HCT116 (cell line): ENCODE data around the gene SCFD1. TPM values are rescaled to one million over a fixed set of nuclear protein-coding genes. Genes with fewer than 3 reads are reported as not detected.

Source experiments
- ATAC-seq: fragments of 200-7000 bp; cut with Tn5 transposase; 2 replicates; pipeline ENCODE4 v1.9.1; 2020; ENCODE audit warnings: mild to moderate bottlenecking, moderate library complexity
- BruUV-seq: library from RNA; stranded (reverse); fragments of 400-500 nt; replicated peaks from 2 replicates; lab custom pipeline; 2021; lab: Mats Ljungman, UMichigan
- CTCF ChIA-PET: fragments of 300-600 bp; sonication (Branson Sonifier 250); formaldehyde crosslinking; loops from one replicate; lab custom pipeline; 2021; ENCODE audit warnings: antibody characterized with exemption; lab: Charles Lee
- POLR2A ChIA-PET: fragments of 300-600, 350-600 bp; sonication (Branson Sonifier 250); formaldehyde crosslinking; loops from one replicate; lab custom pipeline; 2021; ENCODE audit warnings: antibody characterized with exemption; lab: Charles Lee
- RAD21 ChIA-PET, 2 experiments: fragments of 300-600 bp; sonication (Branson Sonifier 250); formaldehyde crosslinking; loops; one replicate each; lab custom pipeline; 2023; ENCODE audit warnings: low total read pairs in 2 of 2; ENCODE audit not compliant: uncharacterized antibody in 2 of 2, unreplicated experiment in 2 of 2, low non-redundant PET in 1 of 2; lab: Charles Lee
- DNase-seq: peaks from one replicate; pipeline ENCODE4 v3.0.0-alpha.2; 2010; ENCODE audit warnings: low read depth, low spot score
- H2AFZ ChIP-seq: fragments of 200-600 bp; shearing (Covaris generic), sonication (generic); 2 replicates; pipeline ENCODE4 v1.6.1; 2017; ENCODE audit warnings: low read depth, mixed run types, mixed read lengths, antibody characterized with exemption, low read length; ENCODE audit not compliant: poor library complexity, severe bottlenecking
- H3K27ac ChIP-seq: 2 replicates; pipeline ENCODE4 v1.5.1; 2012; ENCODE audit warnings: low read depth, low read length
- H3K27me3 ChIP-seq: fragments of 200-600 bp; sonication (generic); 2 replicates; pipeline ENCODE4 v1.6.1; 2016; ENCODE audit warnings: mixed run types, low read length, mixed read lengths; ENCODE audit not compliant: insufficient read depth
- H3K36me3 ChIP-seq, 2 experiments: fragments of 200-500 bp in 1 of 2; fragments of 200-600 bp in 1 of 2; sonication (Bioruptor generic) in 1 of 2; sonication (generic) in 1 of 2; 2 replicates each; pipeline versions ENCODE4 v1.5.1 to v1.6.1; 2014 to 2016; ENCODE audit warnings: low read length in 2 of 2, inconsistent platforms in 1 of 2, mixed read lengths in 1 of 2, mixed run types in 1 of 2; ENCODE audit not compliant: insufficient read depth in 2 of 2, control insufficient read depth in 1 of 2
- H3K4me1 ChIP-seq, 2 experiments: fragments of 200-600 bp in 1 of 2; sonication (generic) in 1 of 2; 2 replicates each; pipeline versions ENCODE4 v1.5.1 to v1.6.1; 2012 to 2017; ENCODE audit warnings: low read length in 2 of 2, inconsistent platforms in 1 of 2, mild to moderate bottlenecking in 1 of 2, mixed read lengths in 1 of 2, mixed run types in 1 of 2, moderate library complexity in 1 of 2; ENCODE audit not compliant: insufficient read depth in 2 of 2, control insufficient read depth in 1 of 2
- H3K4me2 ChIP-seq: fragments of 200-600 bp; sonication (generic); 2 replicates; pipeline ENCODE4 v1.6.1; 2017; ENCODE audit warnings: mixed run types, low read length, mixed read lengths
- H3K4me3 ChIP-seq, 2 experiments: fragments of 200-600 bp in 1 of 2; sonication (generic) in 1 of 2; replicated peaks in 1 of 2; 2 replicates each; pipeline ENCODE4 v1.5.1; 2011 to 2016; ENCODE audit warnings: low read length in 2 of 2, control low read depth in 1 of 2, low read depth in 1 of 2, mild to moderate bottlenecking in 1 of 2, mixed read lengths in 1 of 2, mixed run types in 1 of 2
- H3K79me2 ChIP-seq: fragments of 200-600 bp; sonication (generic); 2 replicates; pipeline ENCODE4 v1.6.1; 2017; ENCODE audit warnings: mild to moderate bottlenecking, mixed run types, low read length, moderate library complexity, mixed read lengths; ENCODE audit not compliant: insufficient read depth
- H3K9ac ChIP-seq: fragments of 200-600 bp; sonication (generic); 2 replicates; pipeline ENCODE4 v1.6.1; 2016; ENCODE audit warnings: low read length, mixed read lengths
- H3K9me2 ChIP-seq: fragments of 200-600 bp; sonication (generic), shearing (Covaris generic); 2 replicates; pipeline ENCODE4 v1.6.1; 2017; ENCODE audit warnings: mixed run types, mild to moderate bottlenecking, moderate library complexity; ENCODE audit not compliant: insufficient read depth
- H3K9me3 ChIP-seq, 2 experiments: fragments of 200-500 bp in 1 of 2; fragments of 200-600 bp in 1 of 2; sonication (Bioruptor generic) in 1 of 2; sonication (generic) in 1 of 2; 2 replicates each; pipeline ENCODE4 v1.6.1; 2014 to 2017; ENCODE audit warnings: low read length in 2 of 2, mixed read lengths in 2 of 2, inconsistent platforms in 1 of 2, low read depth in 1 of 2, mild to moderate bottlenecking in 1 of 2, mixed run types in 1 of 2, moderate library complexity in 1 of 2; ENCODE audit not compliant: control insufficient read depth in 1 of 2, insufficient read depth in 1 of 2
- H4K20me1 ChIP-seq: fragments of 200-600 bp; sonication (generic), shearing (Covaris generic); 2 replicates; pipeline ENCODE4 v1.6.1; 2017; ENCODE audit warnings: mixed run types, mild to moderate bottlenecking, moderate library complexity; ENCODE audit not compliant: insufficient read depth
- CBX3 ChIP-seq: IDR thresholded peaks from 2 replicates; pipeline ENCODE4 v1.6.1; 2012; ENCODE audit warnings: low read depth
- CEBPB ChIP-seq: IDR thresholded peaks from 2 replicates; pipeline ENCODE4 v1.6.1; 2012; ENCODE audit warnings: low read depth
- EGR1 ChIP-seq: IDR thresholded peaks from 2 replicates; pipeline ENCODE4 v1.6.1; 2012; ENCODE audit warnings: low read depth
- ELF1 ChIP-seq: IDR thresholded peaks from 2 replicates; pipeline ENCODE4 v1.6.1; 2012; ENCODE audit warnings: low read depth, borderline replicate concordance
- EZH2 ChIP-seq: fragments of 200-600 bp; sonication (generic); IDR thresholded peaks from 2 replicates; pipeline ENCODE4 v1.6.1; 2017; ENCODE audit warnings: antibody characterized with exemption, mixed run types
- FOSL1 ChIP-seq: IDR thresholded peaks from 2 replicates; pipeline ENCODE4 v1.6.1; 2012; ENCODE audit warnings: low read depth
- JUND ChIP-seq: IDR thresholded peaks from 2 replicates; pipeline ENCODE4 v1.6.1; 2012
- POLR2A ChIP-seq: IDR thresholded peaks from 2 replicates; pipeline ENCODE4 v1.7.0; 2011; ENCODE audit warnings: borderline replicate concordance; ENCODE audit not compliant: insufficient read depth, insufficient read length; ENCODE audit errors: extremely low read depth
- POLR2AphosphoS5 ChIP-seq: IDR thresholded peaks from 2 replicates; pipeline ENCODE4 v1.6.1; 2011; ENCODE audit warnings: mild to moderate bottlenecking, low read depth, low read length, moderate library complexity
- RAD21 ChIP-seq: IDR thresholded peaks from 2 replicates; pipeline ENCODE4 v1.6.1; 2012; ENCODE audit warnings: low read depth, mild to moderate bottlenecking
- SIN3A ChIP-seq: IDR thresholded peaks from 2 replicates; pipeline ENCODE4 v1.6.1; 2012; ENCODE audit warnings: low read depth
- SP1 ChIP-seq: IDR thresholded peaks from 2 replicates; pipeline ENCODE4 v1.6.1; 2012; ENCODE audit warnings: low read depth
- SRF ChIP-seq: IDR thresholded peaks from 2 replicates; pipeline ENCODE4 v1.6.1; 2012; ENCODE audit warnings: low read depth
- TCF7L2 ChIP-seq: IDR thresholded peaks from 2 replicates; pipeline ENCODE4 v1.7.0; 2011; ENCODE audit warnings: borderline replicate concordance, inconsistent platforms; ENCODE audit not compliant: insufficient read depth, insufficient read length; ENCODE audit errors: extremely low read depth
- ZFX ChIP-seq: fragments of 450-650 bp; IDR thresholded peaks from 2 replicates; pipeline ENCODE4 v1.6.1; 2017
- ZNF274 ChIP-seq: fragments of 200-500 bp; sonication (Bioruptor generic); IDR thresholded peaks from 2 replicates; pipeline ENCODE4 v1.6.1; 2014; ENCODE audit warnings: mild to moderate bottlenecking, low read depth, low read length, inconsistent platforms
- intact Hi-C: fragments of 100-400 bp; cut with micrococcal nuclease; formaldehyde crosslinking; loops from 2 replicates; pipeline ENCODE4 v1.10.0; 2022
- total RNA-seq: library from RNA; stranded (reverse); gene quantifications from one replicate; pipeline ENCODE4 v1.2.1, GENCODE V29; 2021; ENCODE audit not compliant: unreplicated experiment
- TF ChIP-seq, protein P1 (sequence below), 3 experiments: fragments of 200-600 bp in 1 of 3; sonication (generic) in 1 of 3; IDR thresholded peaks in 2 of 3; conservative IDR thresholded peaks in 1 of 3; 2 replicates each; pipeline ENCODE4 v1.5.1; 2012 to 2017; ENCODE audit warnings: low read depth in 2 of 3, low read length in 2 of 3, antibody characterized with exemption in 1 of 3, borderline replicate concordance in 1 of 3, control low read depth in 1 of 3, mild to moderate bottlenecking in 1 of 3, mixed read lengths in 1 of 3, mixed run types in 1 of 3, moderate library complexity in 1 of 3; ENCODE audit not compliant: insufficient read depth in 1 of 3
- TF ChIP-seq, protein P2 (sequence below): IDR thresholded peaks from 2 replicates; pipeline ENCODE4 v1.6.1; 2012; ENCODE audit warnings: low read depth
- TF ChIP-seq, protein P3 (sequence below): IDR thresholded peaks from 2 replicates; pipeline ENCODE4 v1.6.1; 2012
- TF ChIP-seq, protein P4 (sequence below): IDR thresholded peaks from 2 replicates; pipeline ENCODE4 v1.6.1; 2011; ENCODE audit warnings: mild to moderate bottlenecking, low read length, moderate library complexity; ENCODE audit not compliant: insufficient replicate concordance; ENCODE audit errors: extremely low read depth
- TF ChIP-seq, protein P5 (sequence below): IDR thresholded peaks from 2 replicates; pipeline ENCODE4 v1.6.1; 2012

Gene SCFD1
- total RNA-seq, 1 experiment from 2014 or later = 71.1 TPM

DNA sequence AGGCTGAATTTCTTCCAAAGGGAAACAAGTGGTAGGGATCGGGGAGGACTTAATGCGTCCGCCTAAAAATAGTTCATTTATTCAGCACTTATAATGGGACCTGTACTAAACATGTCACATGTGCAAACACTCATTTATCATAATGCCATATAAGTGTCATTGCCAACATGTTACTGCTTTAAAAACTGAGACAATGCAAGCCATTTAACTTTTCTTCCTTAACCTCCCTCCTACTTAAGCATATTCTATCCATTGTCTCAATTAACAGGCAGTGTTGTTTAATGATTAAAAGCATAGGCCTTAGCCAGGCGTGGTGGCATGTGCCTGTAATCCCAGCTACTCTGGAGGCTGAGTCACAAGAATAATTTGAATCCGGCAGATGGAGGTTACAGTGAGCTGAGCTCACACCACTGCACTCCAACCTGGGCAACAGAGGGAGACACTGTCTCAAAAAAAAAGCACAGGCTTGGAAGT is 13.5 kb upstream of the SCFD1 start:
- DNase-seq (no peak), ATAC-seq (peak; percentile 79)
- POLR2A ChIA-PET = interaction anchor here (1.3 kb wide), 1 partner anchor 13 kb away, joined by 3 read pairs; the partner anchor contains the start of gene SCFD1
- no TSS peak for BruUV-seq
- no peak overlapping the region for H3K9ac ChIP-seq
- CTCF ChIA-PET = interaction anchor here (1.2 kb wide), 1 partner anchor 86 kb away, joined by 3 read pairs; no protein-coding TSS in a partner anchor
- H3K79me2 ChIP-seq = peaks cover 16% of the 10 kb centered on the region
- H3K9me3 ChIP-seq = no peaks in the 10 kb centered on the region
- intact Hi-C loops = no loop called here
- H2AFZ ChIP-seq = no peak overlapping the region
- no peaks in the 10 kb centered on the region for H3K27me3 ChIP-seq
- H3K4me1 ChIP-seq = peaks cover 4 to 16% of the 10 kb centered on the region in 2 experiments; a peak in 2 of 4 replicates
- RAD21 ChIA-PET = no interaction called here
- H3K9me2 ChIP-seq = no peaks in the 10 kb centered on the region
- H3K36me3 ChIP-seq = peaks cover 17 to 26% of the 10 kb centered on the region in 2 experiments; a peak in 3 of 4 replicates
- no peak overlapping the region for H3K4me3 ChIP-seq
- H4K20me1 ChIP-seq = no peaks in the 10 kb centered on the region
- H3K27ac ChIP-seq = no peak overlapping the region; the same call in 1 of the 2 replicates
- no peak overlapping the region for H3K4me2 ChIP-seq
- no peak for TF ChIP-seq JUND
- TF ChIP-seq, protein P1, sequence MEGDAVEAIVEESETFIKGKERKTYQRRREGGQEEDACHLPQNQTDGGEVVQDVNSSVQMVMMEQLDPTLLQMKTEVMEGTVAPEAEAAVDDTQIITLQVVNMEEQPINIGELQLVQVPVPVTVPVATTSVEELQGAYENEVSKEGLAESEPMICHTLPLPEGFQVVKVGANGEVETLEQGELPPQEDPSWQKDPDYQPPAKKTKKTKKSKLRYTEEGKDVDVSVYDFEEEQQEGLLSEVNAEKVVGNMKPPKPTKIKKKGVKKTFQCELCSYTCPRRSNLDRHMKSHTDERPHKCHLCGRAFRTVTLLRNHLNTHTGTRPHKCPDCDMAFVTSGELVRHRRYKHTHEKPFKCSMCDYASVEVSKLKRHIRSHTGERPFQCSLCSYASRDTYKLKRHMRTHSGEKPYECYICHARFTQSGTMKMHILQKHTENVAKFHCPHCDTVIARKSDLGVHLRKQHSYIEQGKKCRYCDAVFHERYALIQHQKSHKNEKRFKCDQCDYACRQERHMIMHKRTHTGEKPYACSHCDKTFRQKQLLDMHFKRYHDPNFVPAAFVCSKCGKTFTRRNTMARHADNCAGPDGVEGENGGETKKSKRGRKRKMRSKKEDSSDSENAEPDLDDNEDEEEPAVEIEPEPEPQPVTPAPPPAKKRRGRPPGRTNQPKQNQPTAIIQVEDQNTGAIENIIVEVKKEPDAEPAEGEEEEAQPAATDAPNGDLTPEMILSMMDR (IDR thresholded peaks at IDR 0.05 in 2 of 3, conservative IDR thresholded peaks at IDR 0.05 in 1 of 3; ENCODE audit: borderline replicate concordance in 1 of 3, insufficient read depth in 1 of 3, low read depth in 2 of 3, low read length in 2 of 3) = 0 out of 6 replicates have a peak, but pooled peaks of 1 of the 3 experiments have one; percentile 3
- no peak for TF ChIP-seq POLR2A
- no peak for TF ChIP-seq POLR2AphosphoS5
- TF ChIP-seq, protein P2, sequence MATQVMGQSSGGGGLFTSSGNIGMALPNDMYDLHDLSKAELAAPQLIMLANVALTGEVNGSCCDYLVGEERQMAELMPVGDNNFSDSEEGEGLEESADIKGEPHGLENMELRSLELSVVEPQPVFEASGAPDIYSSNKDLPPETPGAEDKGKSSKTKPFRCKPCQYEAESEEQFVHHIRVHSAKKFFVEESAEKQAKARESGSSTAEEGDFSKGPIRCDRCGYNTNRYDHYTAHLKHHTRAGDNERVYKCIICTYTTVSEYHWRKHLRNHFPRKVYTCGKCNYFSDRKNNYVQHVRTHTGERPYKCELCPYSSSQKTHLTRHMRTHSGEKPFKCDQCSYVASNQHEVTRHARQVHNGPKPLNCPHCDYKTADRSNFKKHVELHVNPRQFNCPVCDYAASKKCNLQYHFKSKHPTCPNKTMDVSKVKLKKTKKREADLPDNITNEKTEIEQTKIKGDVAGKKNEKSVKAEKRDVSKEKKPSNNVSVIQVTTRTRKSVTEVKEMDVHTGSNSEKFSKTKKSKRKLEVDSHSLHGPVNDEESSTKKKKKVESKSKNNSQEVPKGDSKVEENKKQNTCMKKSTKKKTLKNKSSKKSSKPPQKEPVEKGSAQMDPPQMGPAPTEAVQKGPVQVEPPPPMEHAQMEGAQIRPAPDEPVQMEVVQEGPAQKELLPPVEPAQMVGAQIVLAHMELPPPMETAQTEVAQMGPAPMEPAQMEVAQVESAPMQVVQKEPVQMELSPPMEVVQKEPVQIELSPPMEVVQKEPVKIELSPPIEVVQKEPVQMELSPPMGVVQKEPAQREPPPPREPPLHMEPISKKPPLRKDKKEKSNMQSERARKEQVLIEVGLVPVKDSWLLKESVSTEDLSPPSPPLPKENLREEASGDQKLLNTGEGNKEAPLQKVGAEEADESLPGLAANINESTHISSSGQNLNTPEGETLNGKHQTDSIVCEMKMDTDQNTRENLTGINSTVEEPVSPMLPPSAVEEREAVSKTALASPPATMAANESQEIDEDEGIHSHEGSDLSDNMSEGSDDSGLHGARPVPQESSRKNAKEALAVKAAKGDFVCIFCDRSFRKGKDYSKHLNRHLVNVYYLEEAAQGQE = no peak
- no peak for TF ChIP-seq CEBPB
- no peak for TF ChIP-seq CBX3
- no peak for TF ChIP-seq ELF1
- no peak for TF ChIP-seq ZNF274
- TF ChIP-seq TCF7L2 = no peak
- TF ChIP-seq RAD21 = peak; percentile 23; the same call in 1 of the 2 replicates
- TF ChIP-seq SRF = no peak
- TF ChIP-seq, protein P3, sequence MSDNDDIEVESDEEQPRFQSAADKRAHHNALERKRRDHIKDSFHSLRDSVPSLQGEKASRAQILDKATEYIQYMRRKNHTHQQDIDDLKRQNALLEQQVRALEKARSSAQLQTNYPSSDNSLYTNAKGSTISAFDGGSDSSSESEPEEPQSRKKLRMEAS = 0 out of 2 replicates have a peak, but pooled peaks have one; percentile 22
- TF ChIP-seq SIN3A = no peak
- TF ChIP-seq ZFX = no peak
- TF ChIP-seq, protein P4, sequence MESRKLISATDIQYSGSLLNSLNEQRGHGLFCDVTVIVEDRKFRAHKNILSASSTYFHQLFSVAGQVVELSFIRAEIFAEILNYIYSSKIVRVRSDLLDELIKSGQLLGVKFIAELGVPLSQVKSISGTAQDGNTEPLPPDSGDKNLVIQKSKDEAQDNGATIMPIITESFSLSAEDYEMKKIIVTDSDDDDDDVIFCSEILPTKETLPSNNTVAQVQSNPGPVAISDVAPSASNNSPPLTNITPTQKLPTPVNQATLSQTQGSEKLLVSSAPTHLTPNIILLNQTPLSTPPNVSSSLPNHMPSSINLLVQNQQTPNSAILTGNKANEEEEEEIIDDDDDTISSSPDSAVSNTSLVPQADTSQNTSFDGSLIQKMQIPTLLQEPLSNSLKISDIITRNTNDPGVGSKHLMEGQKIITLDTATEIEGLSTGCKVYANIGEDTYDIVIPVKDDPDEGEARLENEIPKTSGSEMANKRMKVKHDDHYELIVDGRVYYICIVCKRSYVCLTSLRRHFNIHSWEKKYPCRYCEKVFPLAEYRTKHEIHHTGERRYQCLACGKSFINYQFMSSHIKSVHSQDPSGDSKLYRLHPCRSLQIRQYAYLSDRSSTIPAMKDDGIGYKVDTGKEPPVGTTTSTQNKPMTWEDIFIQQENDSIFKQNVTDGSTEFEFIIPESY = no peak
- TF ChIP-seq EZH2 = no peak
- TF ChIP-seq, protein P5, sequence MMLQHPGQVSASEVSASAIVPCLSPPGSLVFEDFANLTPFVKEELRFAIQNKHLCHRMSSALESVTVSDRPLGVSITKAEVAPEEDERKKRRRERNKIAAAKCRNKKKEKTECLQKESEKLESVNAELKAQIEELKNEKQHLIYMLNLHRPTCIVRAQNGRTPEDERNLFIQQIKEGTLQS = no peak
- TF ChIP-seq EGR1 = no peak
- TF ChIP-seq SP1 = no peak
- 0 out of 2 replicates have a peak, but pooled peaks have one; percentile 10 for TF ChIP-seq FOSL1
